Activated naive CD4-positive, alpha-beta T cell treated with anti-CD3 and anti-CD28 coated beads, Interleukin-2, amount 10 ng/mL, durations not matched to agents 7 days and 5 days (primary cell): ENCODE measurements around the gene AGBL2.
"Not testable (repeated sequence)": the region's sequence is repeated elsewhere in the genome, so short reads cannot be mapped to it uniquely, and the experiment has no call there.

Experiments used
- CTCF ChIA-PET: fragments of 350-600 bp; sonication (Branson Sonifier 250); formaldehyde crosslinking; loops from one replicate; lab custom pipeline; 2021; ENCODE audit warnings: antibody characterized with exemption; lab: Charles Lee
- DNase-seq: peaks from one replicate; pipeline ENCODE4 v3.0.0-alpha.2; 2020
- H3K27ac Mint-ChIP-seq: one replicate; pipeline ENCODE4 v1.8.0; 2021; ENCODE audit warnings: mild to moderate bottlenecking, moderate library complexity, mixed read lengths
- H3K27me3 Mint-ChIP-seq: one replicate; pipeline ENCODE4 v1.8.0; 2021; ENCODE audit warnings: mild to moderate bottlenecking, mixed read lengths
- H3K36me3 Mint-ChIP-seq: one replicate; pipeline ENCODE4 v1.8.0; 2021; ENCODE audit warnings: mixed read lengths
- H3K4me1 Mint-ChIP-seq: one replicate; pipeline ENCODE4 v1.8.0; 2021; ENCODE audit warnings: mixed read lengths
- H3K4me3 Mint-ChIP-seq: one replicate; pipeline ENCODE4 v1.8.0; 2021; ENCODE audit warnings: mild to moderate bottlenecking, moderate library complexity, mixed read lengths
- H3K9me3 Mint-ChIP-seq: one replicate; pipeline ENCODE4 v1.8.0; 2021; ENCODE audit warnings: mixed read lengths

Gene AGBL2

GRCh38 chr11:47636331-47636730, 78.8 kb downstream of the AGBL2 start:
- H3K27me3 Mint-ChIP-seq, H3K27ac Mint-ChIP-seq, H3K9me3 Mint-ChIP-seq, H3K4me3 Mint-ChIP-seq, DNase-seq, CTCF ChIA-PET: not testable (repeated sequence)
- H3K4me1 Mint-ChIP-seq: peaks cover 14% of the 10 kb centered on the region
- peaks cover 47% of the 10 kb centered on the region for H3K36me3 Mint-ChIP-seq

- CTCF ChIA-PET: no interaction called here
- Mint-ChIP-seq H3K27ac (no peak overlapping the region), H3K27me3 (no peaks in the 10 kb centered on the region), H3K9me3 (no peaks in the 10 kb centered on the region), H3K4me3 (no peak overlapping the region), H3K36me3 (peaks cover 52% of the 10 kb centered on the region), H3K4me1 (no peaks in the 10 kb centered on the region)
- DNase-seq: no peak
Measured at GRCh38 chr11:47631473-47631872, 83.7 kb downstream of the AGBL2 start.

DNA sequence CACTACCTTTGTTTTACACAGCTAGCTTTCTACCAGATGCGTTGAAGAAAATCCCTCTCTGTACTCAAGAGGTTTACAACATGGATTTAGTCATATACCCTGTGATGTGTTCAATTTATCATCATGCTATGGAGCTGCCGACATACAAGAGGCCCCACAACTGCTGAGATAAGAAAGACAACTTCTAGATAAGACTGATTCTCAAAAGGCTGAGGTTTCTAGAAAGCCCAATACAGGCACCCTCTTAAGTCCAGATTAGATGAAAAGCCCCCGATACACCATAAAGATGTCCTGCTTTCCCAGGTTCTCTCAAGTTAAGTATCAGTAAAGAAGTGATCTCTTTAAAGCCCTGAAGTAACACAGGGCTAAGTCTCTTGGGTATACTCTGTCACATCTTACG, 87.1 kb downstream of the AGBL2 start:
- Mint-ChIP-seq H3K36me3 (peaks cover 42% of the 10 kb centered on the region), H3K4me1 (no peaks in the 10 kb centered on the region)

DNA sequence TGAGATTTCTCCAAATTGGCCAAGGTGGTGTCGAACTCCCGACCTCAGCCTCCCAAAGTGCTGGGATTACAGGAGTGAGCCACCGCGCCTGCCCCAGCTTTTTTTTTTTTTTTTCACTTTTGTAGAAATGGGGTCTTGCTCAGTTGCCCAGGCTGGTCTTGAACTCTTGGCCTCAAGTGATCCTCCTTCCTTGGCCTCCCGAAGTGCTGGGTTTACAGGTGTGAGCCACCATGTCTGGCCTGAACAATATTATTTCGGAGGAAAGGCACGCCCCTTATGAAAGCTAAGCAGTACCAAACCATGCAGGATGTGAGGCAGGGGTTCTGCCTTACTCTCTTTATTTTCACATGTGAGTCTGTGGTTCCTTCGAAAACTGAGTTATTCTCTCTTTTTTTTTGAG, 88.9 kb downstream of the AGBL2 start:
- no peak overlapping the region for H3K27ac Mint-ChIP-seq
- CTCF ChIA-PET: no interaction called here
- no peak for DNase-seq
- H3K4me3 Mint-ChIP-seq: no peak overlapping the region
- H3K27me3 Mint-ChIP-seq: no peaks in the 10 kb centered on the region
- H3K36me3 Mint-ChIP-seq: peaks cover 34% of the 10 kb centered on the region
- H3K4me1 Mint-ChIP-seq: no peaks in the 10 kb centered on the region
- H3K9me3 Mint-ChIP-seq: no peaks in the 10 kb centered on the region

More for the DNA sequence above, 87.1 kb downstream of the AGBL2 start:
- H3K4me3 Mint-ChIP-seq: no peak overlapping the region
- CTCF ChIA-PET: no interaction called here
- H3K9me3 Mint-ChIP-seq: no peaks in the 10 kb centered on the region
- no peak for DNase-seq
- no peaks in the 10 kb centered on the region for H3K27me3 Mint-ChIP-seq
- no peak overlapping the region for H3K27ac Mint-ChIP-seq

DNA sequence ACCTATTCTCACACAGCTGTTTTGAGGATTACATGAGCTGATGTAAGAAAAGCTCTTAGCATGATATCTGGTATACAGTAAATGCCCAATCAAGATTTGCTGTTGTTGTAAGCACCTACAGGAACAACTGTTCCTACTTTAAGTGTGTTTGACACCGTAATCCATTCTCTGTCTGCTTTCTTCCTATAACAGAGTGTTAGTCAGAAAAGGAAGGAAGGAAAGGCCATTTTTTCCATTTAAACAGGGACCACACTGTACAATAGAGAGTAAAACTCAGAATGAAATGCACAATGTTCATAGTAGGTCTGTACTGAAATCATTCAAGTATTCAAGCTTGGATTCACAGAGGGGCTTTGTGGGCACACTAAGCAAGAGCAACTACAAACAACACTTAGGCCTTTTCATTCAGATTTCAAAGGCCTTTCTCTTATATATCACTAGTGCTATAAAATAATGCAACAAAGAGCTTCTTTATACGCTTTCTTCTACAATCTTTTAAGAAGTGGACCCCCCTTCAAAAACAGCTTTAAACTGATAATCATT, 94.3 kb downstream of the AGBL2 start:
- H3K9me3 Mint-ChIP-seq: no peaks in the 10 kb centered on the region
- peaks cover 24% of the 10 kb centered on the region for H3K36me3 Mint-ChIP-seq
- H3K4me1 Mint-ChIP-seq: no peaks in the 10 kb centered on the region
- CTCF ChIA-PET: interaction anchor here (0.7 kb wide), 1 partner anchor 653 kb away, joined by 3 read pairs; no protein-coding TSS in a partner anchor
- H3K4me3 Mint-ChIP-seq: no peak overlapping the region
- no peak for DNase-seq
- no peak overlapping the region for H3K27ac Mint-ChIP-seq
- H3K27me3 Mint-ChIP-seq: no peaks in the 10 kb centered on the region

- DNase-seq: no peak
- no peaks in the 10 kb centered on the region for H3K4me1 Mint-ChIP-seq
Measured at GRCh38 chr11:47617417-47617809, 97.8 kb downstream of the AGBL2 start.

DNA sequence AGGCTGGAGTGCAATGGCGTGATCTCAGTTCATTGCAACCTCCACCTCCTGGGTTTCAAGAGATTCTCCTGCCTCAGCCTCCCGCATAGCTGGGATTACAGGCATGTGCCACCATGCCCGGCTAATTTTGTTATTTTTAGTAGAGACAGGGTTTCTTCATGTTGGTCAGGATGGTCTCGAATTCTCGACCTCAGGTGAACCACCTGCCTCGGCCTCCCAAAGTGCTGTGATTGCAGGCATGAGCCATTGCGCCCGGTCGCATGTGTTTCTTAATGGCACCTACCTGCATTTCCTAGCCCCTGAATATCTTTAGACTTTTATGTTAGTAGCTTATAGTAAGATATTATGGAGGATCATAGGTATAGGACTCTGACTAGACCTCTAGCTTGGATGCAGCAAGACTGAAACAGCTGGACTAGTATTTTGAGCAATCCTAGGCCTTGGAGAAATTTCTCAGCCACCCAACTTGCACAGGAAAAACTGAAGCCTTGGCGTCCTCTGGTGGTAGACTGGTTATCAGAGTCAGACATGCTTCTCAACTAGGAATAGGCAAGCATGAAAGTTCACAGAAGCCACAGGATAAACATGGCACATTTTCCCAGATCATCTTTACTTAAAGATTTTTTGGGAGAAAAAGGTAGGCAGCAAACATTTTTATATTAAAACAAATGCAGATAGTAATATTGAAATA, 98.3 kb downstream of the AGBL2 start:
- H3K27ac Mint-ChIP-seq: no peak overlapping the region
- peaks cover 21% of the 10 kb centered on the region for H3K36me3 Mint-ChIP-seq
- no peak overlapping the region for H3K4me3 Mint-ChIP-seq
- H3K9me3 Mint-ChIP-seq: no peaks in the 10 kb centered on the region
- no peaks in the 10 kb centered on the region for H3K4me1 Mint-ChIP-seq
- DNase-seq: peak; percentile 53
- CTCF ChIA-PET: interaction anchor here (0.5 to 2.5 kb wide), 7 partner anchors 10 to 243 kb away, joined by 3 to 10 read pairs (median 3); no protein-coding TSS in a partner anchor
- no peaks in the 10 kb centered on the region for H3K27me3 Mint-ChIP-seq

More at GRCh38 chr11:47617417-47617809, 97.8 kb downstream of the AGBL2 start:
- Mint-ChIP-seq H3K9me3 (no peaks in the 10 kb centered on the region), H3K36me3 (peaks cover 21% of the 10 kb centered on the region), H3K27me3 (no peaks in the 10 kb centered on the region), H3K4me3 (no peak overlapping the region), H3K27ac (no peak overlapping the region)
- CTCF ChIA-PET: interaction anchor here (0.7 to 2.5 kb wide), 5 partner anchors 10 to 243 kb away, joined by 3 to 10 read pairs (median 4); no protein-coding TSS in a partner anchor

DNA sequence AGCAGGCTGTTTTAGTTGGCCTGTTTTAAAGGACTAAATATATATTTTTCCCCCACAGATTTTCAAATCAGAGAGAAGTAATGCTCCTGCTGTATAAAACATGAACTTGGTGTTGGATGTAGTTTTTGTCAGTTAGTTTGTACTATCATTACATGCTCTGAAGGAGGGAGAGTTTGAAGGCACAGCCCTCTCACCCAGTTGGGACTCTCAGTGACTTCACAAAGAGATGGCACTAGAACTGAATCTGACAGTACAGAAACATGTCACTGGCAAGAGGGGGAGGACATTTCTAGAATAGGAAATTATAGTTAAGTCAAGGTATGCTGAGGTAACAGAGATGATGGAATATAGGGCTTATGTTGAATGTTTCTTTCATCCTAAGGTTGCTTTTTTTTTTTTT, 99.9 kb downstream of the AGBL2 start:
- H3K27me3 Mint-ChIP-seq: no peaks in the 10 kb centered on the region
- no peaks in the 10 kb centered on the region for H3K9me3 Mint-ChIP-seq
- peaks cover 15% of the 10 kb centered on the region for H3K36me3 Mint-ChIP-seq
- H3K4me3 Mint-ChIP-seq: no peak overlapping the region
- no peak for DNase-seq
- CTCF ChIA-PET: interaction anchor here (1.0 to 2.5 kb wide), 2 partner anchors 107 to 241 kb away, joined by 3 to 10 read pairs; no protein-coding TSS in a partner anchor
- no peak overlapping the region for H3K27ac Mint-ChIP-seq
- H3K4me1 Mint-ChIP-seq: no peaks in the 10 kb centered on the region

- Mint-ChIP-seq H3K27me3 (peaks cover 5% of the 10 kb centered on the region), H3K4me3 (no peak overlapping the region), H3K4me1 (peaks cover 10% of the 10 kb centered on the region), H3K27ac (no peak overlapping the region), H3K9me3 (no peaks in the 10 kb centered on the region), H3K36me3 (peaks cover 7% of the 10 kb centered on the region)
- no peak for DNase-seq
- CTCF ChIA-PET: no interaction called here
Measured at GRCh38 chr11:47611348-47611794, 103.8 kb downstream of the AGBL2 start.

- no peak for DNase-seq
- CTCF ChIA-PET: interaction anchor here (1.3 kb wide), 1 partner anchor 235 kb away, joined by 7 read pairs; no protein-coding TSS in a partner anchor
- Mint-ChIP-seq H3K9me3 (no peaks in the 10 kb centered on the region), H3K4me3 (no peak overlapping the region), H3K27ac (no peak overlapping the region), H3K27me3 (peaks cover 5% of the 10 kb centered on the region), H3K4me1 (peaks cover 10% of the 10 kb centered on the region), H3K36me3 (peaks cover 7% of the 10 kb centered on the region)
Measured at GRCh38 chr11:47609675-47610074, 105.5 kb downstream of the AGBL2 start.
